ENCODE measurements around the gene UNCX.

Gene UNCX

DNA sequence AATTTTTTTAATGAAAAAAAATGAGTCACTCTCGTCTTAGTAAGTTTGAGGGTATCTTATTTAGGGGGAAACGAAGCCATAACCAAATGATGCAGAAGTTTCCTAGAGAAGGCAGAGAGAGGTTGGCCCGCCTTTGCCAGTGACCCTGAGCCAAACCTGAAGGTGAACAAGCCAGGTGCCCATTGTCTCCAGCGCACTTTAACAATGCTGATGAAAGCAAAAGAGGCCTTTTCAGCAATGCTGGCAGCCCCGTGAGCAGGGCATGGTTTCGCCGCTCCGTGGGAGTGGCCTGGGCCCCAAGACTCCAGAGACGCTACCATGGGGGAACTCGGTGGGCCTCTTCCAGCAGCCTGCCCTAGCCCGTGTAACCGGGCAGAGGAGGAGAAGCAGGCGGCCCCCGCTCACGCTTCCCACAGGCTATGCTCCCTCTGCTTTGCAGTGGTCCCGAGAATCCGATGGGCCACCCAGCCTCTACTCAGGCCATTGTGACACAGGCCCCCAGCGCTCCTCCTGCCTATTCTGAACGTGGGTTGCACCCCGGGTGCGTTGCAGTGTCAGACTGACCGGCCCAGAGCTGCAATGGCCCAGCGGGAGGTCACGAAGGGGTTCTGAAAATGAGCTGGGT lies 14.0 kb upstream of the UNCX start:
- no peak for DNase-seq

DNA sequence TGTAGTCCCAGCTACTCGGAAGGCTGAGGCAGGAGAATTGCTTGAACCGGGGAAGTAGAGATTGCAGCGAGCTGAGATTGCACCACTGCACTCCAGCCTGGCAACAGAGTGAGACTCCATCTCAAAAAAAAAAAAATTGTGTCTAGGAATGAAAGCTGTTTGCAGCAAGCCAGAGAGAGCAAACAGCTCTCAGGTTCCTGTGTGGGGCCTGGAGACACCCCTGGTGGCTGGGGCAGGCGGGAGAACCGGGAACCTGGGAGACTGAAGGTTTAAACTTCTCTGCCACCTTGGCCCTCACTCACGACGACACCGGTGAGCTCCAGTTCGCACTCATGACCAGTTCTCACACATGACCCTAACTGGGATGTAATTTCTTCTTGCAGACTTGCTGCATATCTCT lies 13.2 kb upstream of the UNCX start:
- DNase-seq, result no peak

DNA sequence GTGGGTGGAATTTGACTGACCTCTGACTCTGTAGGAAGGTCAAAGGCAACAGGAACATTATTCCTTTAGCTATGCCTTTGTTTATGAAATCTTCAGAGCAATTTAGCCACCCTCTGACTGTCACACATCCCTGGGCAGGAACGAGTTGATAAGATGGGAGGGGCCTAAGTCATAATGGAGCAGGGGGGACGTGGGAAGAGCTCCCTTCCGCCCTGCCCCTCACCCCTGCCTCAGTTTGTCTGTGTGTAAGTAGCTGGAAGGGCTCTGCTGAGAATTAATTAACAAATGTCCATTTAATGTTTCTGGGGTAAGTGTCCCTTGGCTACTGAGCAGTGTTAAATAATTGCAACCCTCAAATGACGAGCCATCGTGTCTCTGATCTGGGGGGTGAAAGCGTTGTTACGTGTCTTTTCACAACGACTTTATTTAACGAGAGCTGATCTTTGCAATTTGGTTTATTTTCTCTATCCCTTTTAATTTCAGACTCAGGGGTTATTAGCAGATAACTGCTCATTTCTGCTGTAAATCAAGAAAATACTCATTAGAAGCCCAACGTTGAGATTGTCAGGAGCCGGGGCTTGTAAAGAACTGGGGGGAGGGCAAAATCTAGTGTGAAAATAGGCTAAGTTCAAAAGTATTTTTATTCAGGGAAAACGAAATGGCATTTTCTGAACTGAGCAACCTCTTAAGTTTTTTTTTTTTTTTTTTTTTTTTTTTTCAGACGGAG lies 12.5 kb upstream of the UNCX start:
- DNase-seq, result no peak

DNA sequence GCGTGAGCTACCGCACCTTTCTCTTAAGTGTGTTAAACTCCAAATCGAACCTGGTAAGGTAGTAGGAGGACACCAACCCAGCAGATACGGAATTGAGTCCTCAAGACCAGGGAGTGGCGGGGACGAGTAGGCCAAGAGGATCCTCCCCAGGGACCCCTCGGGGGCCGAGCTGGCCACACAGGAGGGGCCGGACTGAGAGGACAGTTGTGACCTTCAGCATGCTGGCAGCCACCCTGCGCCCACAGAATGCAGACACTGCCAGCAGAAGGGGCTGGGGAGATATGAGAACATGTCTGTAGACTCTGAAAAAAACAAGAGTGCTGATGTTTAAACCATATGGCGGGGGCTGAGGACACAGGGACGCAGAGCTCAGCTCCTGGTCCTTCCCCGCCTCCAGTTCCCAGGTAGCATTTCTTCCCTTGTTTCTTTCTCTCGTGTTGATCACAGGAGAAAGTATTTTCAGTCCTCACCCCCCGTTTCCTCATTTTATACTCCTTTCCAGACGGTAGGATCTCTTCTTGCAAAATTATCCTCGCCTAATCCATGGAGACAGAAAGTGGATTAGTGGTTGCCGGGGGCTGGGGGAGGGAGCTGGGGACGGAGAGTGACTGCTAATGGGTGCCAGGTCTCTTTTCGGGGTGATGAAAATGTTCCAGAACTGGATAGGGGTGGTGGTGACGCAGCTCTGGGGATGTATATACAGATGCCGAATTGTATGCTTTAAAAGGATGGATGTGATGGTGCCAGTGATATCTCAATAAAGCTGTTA lies 11.5 kb upstream of the UNCX start:
- no peak for DNase-seq

DNA sequence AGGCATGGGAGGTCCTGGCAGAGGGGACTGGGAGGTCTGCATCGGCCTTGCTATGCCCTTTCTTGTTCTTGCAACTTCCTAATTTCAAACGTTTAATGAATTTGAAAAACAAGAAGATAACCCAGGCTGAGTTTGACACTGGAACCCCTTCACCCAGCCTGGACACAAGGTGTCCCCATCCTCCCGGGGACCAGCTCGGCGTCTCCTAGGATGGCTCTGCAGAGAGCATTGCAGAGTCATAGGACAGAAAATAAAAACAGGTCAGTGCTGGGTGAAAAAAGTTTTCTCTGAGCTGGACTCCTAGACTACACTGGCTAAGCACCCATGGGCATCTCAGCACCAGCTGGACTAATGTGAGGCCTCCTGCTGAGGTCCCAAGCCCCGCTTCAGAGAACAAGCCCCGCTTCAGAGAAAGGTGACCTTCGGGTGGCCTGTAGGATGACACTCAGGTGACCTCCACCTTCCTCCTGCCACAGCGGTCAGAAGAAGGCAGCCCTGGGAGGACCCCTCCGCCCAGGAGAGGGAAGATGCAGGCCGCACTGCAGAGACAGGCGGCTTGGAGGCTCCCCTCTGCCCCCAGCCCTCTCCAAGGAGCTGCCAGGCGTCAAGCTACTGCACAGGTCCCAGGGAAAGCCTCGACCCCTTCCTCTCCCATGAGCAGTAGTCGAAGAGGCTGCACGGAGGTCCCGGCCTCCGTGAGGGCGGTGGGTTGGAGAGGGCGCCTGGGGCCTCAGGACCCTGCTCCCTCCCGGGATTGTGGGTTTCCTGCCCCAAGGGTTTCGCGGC lies 9.3 kb upstream of the UNCX start:
- DNase-seq, result peak in 1 of 14 donors; percentile 13

DNA sequence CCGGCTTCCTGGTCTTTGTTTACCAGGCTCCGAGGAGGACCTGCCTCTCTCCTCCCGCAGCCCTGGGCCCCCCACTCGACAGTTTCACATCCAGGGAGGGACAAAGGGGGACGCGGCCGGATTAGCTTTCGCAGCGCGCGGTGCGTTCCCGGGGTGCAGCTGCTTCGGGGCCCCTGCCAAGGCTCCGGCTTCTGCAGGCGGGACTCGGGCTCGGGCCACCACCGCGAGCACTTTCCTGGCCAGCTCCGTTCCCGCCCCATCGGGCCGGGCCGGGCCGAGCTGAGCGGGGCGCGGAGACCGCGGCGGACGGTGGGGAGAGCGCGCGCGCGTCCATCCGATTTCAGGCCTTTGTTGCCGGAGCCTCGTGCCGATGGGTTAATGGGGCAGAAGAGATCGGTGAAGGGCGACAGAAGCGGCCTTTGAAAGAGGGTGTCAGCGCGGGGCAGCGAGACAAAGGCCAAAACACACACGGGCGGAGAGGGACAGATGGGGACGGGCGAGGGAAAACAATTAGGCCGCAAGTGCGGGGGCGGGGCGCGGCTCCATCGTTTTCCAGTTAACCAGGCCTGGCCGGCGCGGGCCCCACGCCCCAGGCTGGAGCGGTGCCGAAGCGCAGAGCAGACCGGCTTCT lies 8.5 kb upstream of the UNCX start:
- DNase-seq, result peak in 1 of 14 donors; percentile 60

DNA sequence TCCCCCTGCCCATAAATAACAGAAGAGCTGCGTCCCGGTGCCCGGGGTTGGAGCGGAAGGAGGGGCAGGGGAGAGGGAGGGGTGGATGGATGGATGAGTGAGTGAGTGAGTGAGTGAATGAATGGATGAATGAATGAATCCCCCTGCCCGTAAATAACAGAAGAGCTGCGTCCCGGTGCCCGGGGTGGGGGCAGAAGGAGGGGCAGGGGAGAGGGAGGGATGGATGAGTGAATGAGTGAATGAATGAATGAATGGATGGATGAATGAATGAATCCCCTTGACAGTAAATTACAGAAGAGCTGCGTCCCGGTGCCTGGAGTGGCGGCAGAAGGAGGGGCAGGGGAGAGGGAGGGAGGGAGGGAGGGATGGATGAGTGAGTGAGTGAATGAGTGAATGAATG lies 7.6 kb upstream of the UNCX start:
- DNase-seq, result no peak

DNA sequence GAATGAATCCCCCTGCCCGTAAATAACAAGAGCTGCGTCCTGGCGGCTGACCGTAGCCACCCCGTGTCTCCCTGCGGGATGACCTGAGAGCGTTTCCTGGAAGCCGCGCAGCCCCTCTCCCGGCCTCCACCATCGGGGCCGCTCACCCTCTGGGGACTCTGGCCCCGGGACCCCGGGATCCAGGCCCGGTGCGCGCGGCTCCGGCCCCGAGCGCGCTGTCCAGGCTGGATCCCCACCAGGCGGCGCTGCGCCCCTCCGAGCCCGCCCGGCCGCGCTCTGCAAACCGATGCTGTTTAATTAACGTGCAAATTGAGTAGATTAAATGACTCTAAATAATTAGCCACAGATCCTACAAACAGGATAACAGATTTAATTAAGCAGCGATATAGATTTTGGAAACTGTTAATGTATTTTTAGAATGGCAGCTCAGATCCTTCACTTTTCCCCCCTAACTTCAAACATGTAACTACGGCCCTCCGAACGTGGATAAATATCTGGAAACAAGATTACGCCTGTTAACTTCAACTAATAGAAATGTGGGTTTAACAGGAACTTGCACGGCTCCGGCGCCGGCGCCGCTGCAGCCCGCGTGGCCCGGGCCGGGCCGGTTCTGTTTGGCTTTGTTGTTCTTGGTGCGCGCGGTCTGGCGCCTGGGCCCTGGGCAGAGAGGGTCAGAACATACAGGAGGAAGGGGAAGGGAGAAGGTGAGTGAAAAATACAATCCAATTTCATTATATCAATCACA lies 7.1 kb upstream of the UNCX start:
- DNase-seq, result peak in 3 of 14 donors; percentile 1 to 71 (median 13)

DNA sequence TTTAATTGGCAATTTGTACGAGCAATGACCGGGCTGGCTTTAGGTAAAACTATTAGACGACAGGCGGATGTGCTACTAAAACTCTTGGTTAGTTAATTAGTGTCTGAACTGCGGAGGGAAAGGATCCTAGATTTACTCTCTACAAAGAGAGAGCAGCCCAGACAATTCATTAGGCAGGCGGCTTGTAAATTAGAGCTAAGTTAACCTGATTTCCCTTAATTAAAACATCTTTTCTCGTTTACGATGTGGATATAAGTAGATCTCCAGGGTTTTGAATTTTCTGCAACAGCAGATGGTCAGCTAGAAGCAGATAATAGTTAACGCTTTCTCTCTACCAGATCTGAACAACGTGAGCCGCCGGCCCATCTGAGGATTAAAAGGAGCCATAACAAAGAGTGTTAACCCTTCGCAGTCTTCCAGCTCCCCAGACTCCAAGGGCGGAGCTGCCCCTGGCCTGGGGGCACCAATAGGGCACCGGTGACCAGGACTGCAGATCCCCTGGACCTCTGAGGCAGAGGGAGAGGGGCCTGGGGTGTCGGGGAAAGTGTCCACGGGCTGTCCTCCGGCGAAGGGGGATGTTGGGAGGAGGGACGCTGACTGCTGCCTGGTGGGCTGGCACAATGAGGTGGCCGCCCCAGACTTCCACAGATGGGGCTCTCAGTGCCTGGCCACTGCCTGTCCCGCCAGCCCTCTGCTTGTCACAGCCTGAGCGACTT lies 6.3 kb upstream of the UNCX start:
- DNase-seq, result peak in 1 of 14 donors; percentile 71

DNA sequence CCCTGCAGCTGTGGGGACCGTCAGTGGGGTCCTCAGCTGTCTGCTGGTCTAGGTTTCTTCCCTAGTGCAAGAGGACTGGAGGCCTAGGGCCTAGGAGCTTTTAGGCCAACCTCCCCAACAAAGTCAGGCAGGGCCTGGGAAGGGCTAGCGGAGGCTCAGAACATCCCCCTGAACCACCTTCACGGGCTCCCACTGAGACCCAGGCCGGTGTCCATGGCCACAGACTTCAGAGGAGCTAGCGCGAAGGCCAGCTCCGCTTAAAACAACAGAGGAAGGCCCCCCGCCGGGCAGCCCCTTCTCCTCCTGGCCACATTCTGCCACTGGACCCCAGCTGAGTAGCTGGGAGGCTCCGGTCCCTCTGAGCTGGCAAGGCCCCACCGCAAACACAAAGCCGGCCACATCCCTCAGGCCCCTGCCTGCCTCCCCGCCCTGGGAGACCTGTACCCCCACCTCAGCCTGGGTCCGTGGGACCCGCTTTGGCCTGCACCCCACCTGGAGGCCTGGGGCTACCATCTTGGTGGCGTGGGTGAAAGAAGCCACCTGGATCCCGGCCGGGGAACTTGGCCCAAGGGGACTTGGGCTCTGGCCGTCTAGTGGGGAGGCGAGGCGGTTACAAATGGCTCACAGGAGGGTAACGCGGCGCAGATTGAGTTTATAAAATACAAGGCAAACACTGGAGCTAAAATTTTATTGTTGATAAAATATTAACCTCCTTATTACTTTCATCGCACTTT lies 5.4 kb upstream of the UNCX start:
- peak in 1 of 14 donors; percentile 45 for DNase-seq

DNA sequence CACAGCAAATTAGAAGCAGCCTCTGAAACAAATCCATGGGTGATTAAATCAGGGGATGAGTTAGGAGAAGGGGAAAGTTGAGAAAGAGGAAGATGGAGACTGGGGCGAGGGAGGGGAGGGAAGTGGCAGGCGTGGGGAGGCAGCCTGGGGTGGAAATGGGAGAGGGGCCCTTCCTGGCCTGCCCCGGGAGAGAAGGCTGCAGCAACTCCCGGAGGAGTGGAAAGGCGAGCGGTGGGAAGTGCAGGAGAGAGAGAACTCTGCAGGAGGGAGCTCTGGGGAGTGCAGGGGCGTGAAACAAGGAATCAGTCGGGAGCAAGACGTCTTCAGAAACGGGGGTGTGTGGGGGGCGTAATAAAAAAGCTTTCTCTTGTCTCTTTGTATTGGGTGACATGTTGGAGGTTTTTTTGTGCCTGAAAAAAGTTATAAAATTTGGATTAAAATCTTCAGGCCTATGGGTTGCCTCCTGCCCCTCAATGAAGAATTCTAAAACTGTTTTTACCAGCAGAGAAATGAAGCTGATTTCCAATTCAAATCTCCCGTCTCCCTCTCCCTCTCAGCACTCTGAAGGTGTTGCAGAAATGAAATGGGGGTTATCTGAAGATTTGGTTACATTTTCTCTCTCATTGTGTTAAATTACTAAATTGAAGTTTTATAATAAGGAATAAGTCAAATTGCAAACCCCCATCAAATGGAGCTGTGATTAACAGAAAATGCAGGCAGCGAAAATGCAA lies 4.7 kb upstream of the UNCX start:
- DNase-seq, result peak in 1 of 14 donors; percentile 39

DNA sequence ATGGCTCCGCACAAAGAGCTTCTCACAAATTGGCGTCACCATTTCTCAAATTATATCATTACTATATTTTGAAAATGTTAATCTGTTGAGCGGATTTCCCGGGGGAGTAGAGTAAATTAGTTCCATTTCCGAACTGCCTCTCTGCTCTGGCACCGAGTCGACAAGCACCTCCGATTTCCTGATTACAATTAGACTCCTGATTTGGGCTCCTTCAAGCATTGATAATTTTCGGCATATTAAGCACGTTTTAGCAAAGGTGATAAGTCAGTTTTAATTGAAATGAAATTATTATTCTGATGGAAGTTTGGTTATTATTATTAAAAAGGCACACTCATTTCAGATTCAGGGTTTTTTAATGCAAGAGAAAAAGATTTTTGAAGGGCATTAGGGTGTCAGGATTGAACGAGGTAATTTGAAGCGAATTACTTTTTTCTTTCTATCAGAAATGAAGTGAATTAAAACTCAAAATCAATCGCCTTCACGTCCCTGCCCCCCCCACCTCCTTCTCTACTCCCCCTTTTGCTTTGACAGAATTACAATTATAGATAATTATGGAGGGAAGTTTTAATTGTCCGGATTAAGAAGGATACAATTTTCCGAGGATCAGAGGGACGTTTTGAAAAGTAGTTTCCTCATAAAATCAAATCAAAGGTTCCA lies 4.0 kb upstream of the UNCX start:
- peak in 1 of 14 donors; percentile 52 for DNase-seq

DNA sequence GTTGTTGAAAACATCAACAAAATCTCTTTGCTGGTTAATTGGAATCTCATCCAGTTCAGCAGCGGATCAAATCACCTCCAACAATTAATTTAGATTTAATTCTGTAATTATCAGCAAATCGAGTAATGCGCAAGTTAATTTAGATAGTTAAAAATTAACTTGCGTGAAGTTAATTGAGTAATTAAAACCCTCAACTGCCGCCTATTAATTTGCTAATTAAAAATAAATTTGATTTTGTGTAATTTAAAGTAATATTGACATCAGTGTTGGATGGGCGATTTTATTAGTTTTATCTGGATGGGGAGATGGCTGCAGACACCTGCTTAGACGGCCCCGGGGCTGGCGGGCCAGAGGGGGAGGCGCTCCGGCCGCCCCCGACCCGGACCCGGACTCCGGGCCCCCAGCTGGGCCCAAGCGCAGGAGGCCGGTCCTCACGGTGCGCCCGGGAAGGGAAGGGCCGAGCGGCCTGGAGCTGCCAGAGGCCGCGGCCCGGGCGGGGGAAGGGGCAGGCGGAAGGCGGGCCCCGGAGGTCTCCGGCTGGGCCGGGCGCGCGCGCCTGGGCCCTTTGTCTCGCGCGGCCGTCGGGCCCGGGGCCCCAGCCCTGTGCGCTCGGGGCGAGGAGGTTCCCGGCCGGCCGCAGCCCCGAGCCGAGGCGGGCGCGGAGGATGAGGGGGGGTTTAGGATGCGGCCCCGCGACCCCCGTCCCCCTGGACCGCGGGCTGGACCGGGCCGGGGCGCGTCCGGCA lies 3.3 kb upstream of the UNCX start:
- no peak for DNase-seq

DNA sequence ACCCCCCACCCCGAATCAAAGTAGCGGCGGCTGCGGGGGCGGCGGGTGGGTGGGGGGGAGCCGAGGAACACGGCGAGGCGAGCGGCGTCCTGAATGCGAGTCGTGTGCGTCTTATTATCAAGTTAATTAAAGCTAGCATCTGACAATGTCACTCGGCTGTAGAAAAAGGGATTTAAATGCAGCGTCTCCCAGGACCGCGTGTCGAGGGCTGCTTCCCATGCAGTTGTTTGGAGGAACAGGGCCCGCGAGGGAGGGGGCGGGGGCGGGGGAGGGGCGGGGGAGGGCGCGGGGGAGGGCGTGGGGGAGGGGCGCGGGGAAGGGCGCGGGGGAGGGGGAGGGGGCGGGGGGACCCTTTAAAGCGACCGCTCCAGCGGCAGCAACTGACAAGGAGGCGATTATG lies 2.7 kb upstream of the UNCX start:
- DNase-seq, result peak in 1 of 14 donors; percentile 60

DNA sequence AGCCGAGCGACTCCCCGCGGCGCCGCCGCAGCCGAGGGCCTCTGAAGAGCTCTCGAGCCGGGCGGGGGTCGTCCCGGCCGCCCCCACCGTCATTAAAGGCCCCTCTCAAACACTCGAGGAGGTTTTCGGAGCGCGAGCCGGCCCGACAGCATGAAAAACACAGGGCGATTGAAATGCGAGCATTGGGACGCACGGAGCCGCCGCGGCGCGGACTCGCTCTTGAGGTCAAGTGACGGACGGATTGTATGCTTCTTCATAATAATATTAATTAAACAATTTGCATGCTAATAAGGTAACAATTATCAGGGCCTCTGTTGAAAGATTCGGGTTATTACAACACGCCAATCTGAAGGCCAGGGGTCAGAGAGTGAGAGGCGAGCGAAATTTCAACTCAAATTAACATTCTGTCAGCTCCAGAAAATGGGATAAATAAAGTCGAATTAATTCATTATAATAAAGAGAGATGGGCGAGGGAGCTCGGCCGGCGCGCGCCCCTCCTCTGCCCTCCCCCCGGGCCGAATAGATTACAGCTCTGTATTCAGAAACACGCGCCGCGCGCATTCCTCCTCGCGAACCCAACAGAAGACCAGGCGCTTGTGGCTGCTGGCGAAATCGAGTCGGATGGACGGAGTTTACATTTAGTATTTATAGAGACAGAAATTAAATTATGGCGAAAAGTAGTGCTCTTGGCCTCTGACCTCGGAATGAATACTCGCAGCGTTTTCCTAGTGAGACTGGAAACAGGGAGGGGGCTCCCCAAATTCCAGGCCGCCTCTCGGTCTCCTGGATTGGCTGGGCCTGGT lies 2.1 kb upstream of the UNCX start:
- DNase-seq, result peak in 1 of 14 donors; percentile 60

DNA sequence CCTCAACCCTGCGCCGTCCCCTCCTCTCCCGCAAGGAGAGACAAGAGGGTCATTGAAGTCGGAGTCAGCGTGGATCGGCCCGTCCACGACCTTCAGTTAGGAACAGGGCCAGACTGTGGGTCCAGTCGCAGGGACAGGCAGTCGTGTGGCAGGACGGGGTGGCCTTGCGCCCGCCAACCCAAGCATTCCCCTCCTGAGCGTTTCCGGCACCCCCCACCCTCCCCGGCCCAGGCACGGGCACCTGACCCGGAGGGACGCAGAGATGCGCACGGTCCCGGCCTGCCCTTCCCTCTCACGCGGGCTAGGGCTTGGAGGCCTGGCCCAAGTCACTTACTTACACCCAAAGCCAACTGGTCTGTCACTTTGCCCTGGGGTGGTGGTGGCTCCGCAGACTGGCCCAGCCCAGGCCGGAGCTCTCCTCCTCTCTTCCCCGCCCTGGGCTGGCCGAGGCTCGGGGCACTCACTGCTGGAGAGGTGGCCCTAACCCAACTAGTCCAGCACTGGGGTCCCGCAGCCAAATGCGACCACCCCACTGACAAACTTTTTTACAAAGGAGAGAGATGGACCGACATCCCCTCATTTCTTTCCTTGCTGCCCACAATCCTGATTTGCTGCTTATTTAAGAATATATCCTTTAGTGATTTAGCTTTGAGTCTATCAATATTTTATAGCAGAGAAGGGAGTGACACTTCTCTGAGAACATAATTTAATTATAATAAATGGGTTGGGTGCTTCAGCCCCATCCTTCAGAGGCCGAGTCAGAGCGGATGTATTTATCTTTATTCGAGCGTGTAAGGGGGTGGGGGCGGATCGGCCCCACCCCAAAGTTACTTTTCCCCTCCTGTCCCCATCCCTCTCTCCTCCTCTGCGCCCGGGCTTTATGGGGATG lies 1.2 kb upstream of the UNCX start:
- peak in 1 of 14 donors; percentile 78 for DNase-seq

Measured in C1 segment of cervical spinal cord (tissue), 14 donors.